Endodermal cell (in vitro differentiated cells): ENCODE results near the gene PIP5K1B. TPM values are rescaled to one million over a fixed set of nuclear protein-coding genes. Genes with fewer than 3 reads are reported as not detected.

Experiments
- DNase-seq: peaks from one replicate; pipeline ENCODE4 v3.0.0-alpha.2; 2017
- H3K27ac ChIP-seq: 2 replicates; pipeline ENCODE4 v1.5.1; 2013; ENCODE audit warnings: mild to moderate bottlenecking, low read depth, low read length, moderate library complexity
- H3K27me3 ChIP-seq: 2 replicates; pipeline ENCODE4 v1.6.1; 2013; ENCODE audit warnings: mild to moderate bottlenecking, low read length, moderate library complexity; ENCODE audit not compliant: insufficient read depth, control insufficient read depth, poor library complexity, severe bottlenecking
- H3K36me3 ChIP-seq: 2 replicates; pipeline ENCODE4 v1.7.0; 2013; ENCODE audit warnings: mild to moderate bottlenecking, low read length, moderate library complexity; ENCODE audit not compliant: control insufficient read depth, insufficient read depth
- H3K4me1 ChIP-seq: one replicate; pipeline ENCODE4 v1.7.0; 2013; ENCODE audit warnings: low read length; ENCODE audit not compliant: control insufficient read depth, insufficient read depth
- H3K4me3 ChIP-seq: 2 replicates; pipeline ENCODE4 v1.5.1; 2013; ENCODE audit warnings: mild to moderate bottlenecking, low read length, moderate library complexity
- H3K9ac ChIP-seq: 2 replicates; pipeline ENCODE4 v1.6.1; 2013; ENCODE audit warnings: mild to moderate bottlenecking, low read length, moderate library complexity; ENCODE audit not compliant: poor library complexity, severe bottlenecking; ENCODE audit errors: extremely low read depth
- H3K9me3 ChIP-seq: 2 replicates; pipeline ENCODE4 v1.6.1; 2013; ENCODE audit warnings: mild to moderate bottlenecking, low read length, moderate library complexity; ENCODE audit not compliant: control insufficient read depth
- H3K27ac Mint-ChIP-seq: 2 replicates; pipeline ENCODE4 v1.8.0; 2020; ENCODE audit warnings: mixed read lengths
- H3K27me3 Mint-ChIP-seq: 2 replicates; pipeline ENCODE4 v1.8.0; 2021; ENCODE audit warnings: mild to moderate bottlenecking, mixed read lengths; ENCODE audit not compliant: insufficient read depth
- H3K36me3 Mint-ChIP-seq: 2 replicates; pipeline ENCODE4 v1.8.0; 2020; ENCODE audit warnings: low read depth, mixed read lengths
- H3K4me1 Mint-ChIP-seq: 2 replicates; pipeline ENCODE4 v1.8.0; 2020; ENCODE audit warnings: mixed read lengths
- H3K4me3 Mint-ChIP-seq: 2 replicates; pipeline ENCODE4 v1.8.0; 2020; ENCODE audit warnings: mild to moderate bottlenecking, moderate library complexity, mixed read lengths
- H3K9me3 Mint-ChIP-seq: 2 replicates; pipeline ENCODE4 v1.8.0; 2020; ENCODE audit warnings: mild to moderate bottlenecking, mixed read lengths
- CTCF ChIP-seq: fragments of 200-600 bp; sonication (generic); conservative IDR thresholded peaks from 2 replicates; pipeline ENCODE4 v1.5.0; 2021; ENCODE audit warnings: antibody characterized with exemption, mild to moderate bottlenecking
- WGBS, 2 experiments: methylation state at CpG; one replicate each; pipeline versions ENCODE4 v1.1.5 to v1.1.7; 2013; ENCODE audit warnings: missing lambda C conversion rate in 2 of 2, mixed read lengths in 1 of 2; ENCODE audit not compliant: insufficient coverage in 1 of 2, insufficient read length in 1 of 2; 5-methylcytosine and 5-hydroxymethylcytosine counted together
- total RNA-seq, 2 donors: library from RNA; stranded (reverse); fragmentation: NEBNext Ultra II Directional in 1 of 2; extraction: Animal tissue kit (Norgen Biotek cat#: 25700) in 1 of 2; gene quantifications; 2 replicates in 1 of 2; 3 replicates in 1 of 2; pipeline ENCODE4 v1.2.1, GENCODE V29; 2021

The PIP5K1B gene
- total RNA-seq, 2 donors from 2014 or later, result 8.5 to 10.2 TPM

- H3K27me3 ChIP-seq, result no peaks in the 10 kb centered on the region
- H3K36me3 ChIP-seq, result peaks cover 15% of the 10 kb centered on the region
- Mint-ChIP-seq H3K27ac (no peak overlapping the region), H3K9me3 (no peaks in the 10 kb centered on the region), H3K4me1 (peaks cover 28% of the 10 kb centered on the region), H3K36me3 (no peaks in the 10 kb centered on the region), H3K4me3 (no peak overlapping the region), H3K27me3 (no peaks in the 10 kb centered on the region)
- H3K4me3 ChIP-seq, result no peak overlapping the region
- no peak for DNase-seq
- WGBS, 2 experiments, result 60 to 94% methylated on average over 1 to 2 of the region's 2 CpGs
- peaks cover 11% of the 10 kb centered on the region for H3K4me1 ChIP-seq
- H3K9ac ChIP-seq, result no peak overlapping the region
- no peak for TF ChIP-seq CTCF
- H3K9me3 ChIP-seq, result no peaks in the 10 kb centered on the region
- H3K27ac ChIP-seq, result no peak overlapping the region
These were observed 37.3 kb downstream of the PIP5K1B start for GRCh38 chr9:68742333-68742730.

DNA sequence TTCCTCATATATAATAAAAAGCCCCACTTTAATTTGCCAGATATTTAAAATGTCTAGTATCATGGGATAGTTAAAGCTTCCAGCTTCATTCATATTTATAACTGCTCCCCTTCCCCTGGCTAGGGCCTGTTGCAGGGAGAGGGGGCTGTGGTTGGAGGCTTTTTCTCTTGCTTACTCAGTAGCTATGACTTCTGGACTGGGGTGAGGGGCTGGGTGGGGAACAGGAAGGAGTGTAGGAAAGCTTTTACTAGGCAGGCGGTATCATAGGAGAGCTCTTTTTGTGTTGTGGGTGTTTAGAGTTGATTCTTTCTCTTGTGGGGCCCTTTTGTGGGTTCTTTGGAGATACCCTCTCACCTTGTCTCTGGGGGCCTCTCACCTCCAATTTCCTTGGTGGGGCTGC lies 39.4 kb downstream of the PIP5K1B start:
- H3K27ac ChIP-seq, result no peak overlapping the region
- WGBS, 2 experiments, result 100% methylated on average over 1 of the region's 1 CpG; no CpG with 5 or more reads in 1 of the 2 experiments
- no peak for TF ChIP-seq CTCF
- no peaks in the 10 kb centered on the region for H3K9me3 ChIP-seq
- peaks cover 24% of the 10 kb centered on the region for H3K4me1 Mint-ChIP-seq
- no peak overlapping the region for H3K9ac ChIP-seq
- peaks cover 15% of the 10 kb centered on the region for H3K36me3 ChIP-seq
- H3K27me3 Mint-ChIP-seq, result no peaks in the 10 kb centered on the region
- DNase-seq, result no peak
- H3K4me3 ChIP-seq, result no peak overlapping the region
- no peak overlapping the region for H3K27ac Mint-ChIP-seq
- no peaks in the 10 kb centered on the region for H3K9me3 Mint-ChIP-seq
- H3K4me1 ChIP-seq, result peaks cover 10% of the 10 kb centered on the region
- no peaks in the 10 kb centered on the region for H3K27me3 ChIP-seq
- no peaks in the 10 kb centered on the region for H3K36me3 Mint-ChIP-seq
- H3K4me3 Mint-ChIP-seq, result no peak overlapping the region

GRCh38 chr9:68746525-68746924 lies 41.5 kb downstream of the PIP5K1B start:
- Histone ChIP-seq H3K27me3 (no peaks in the 10 kb centered on the region), H3K36me3 (peaks cover 15% of the 10 kb centered on the region), H3K4me3 (no peak overlapping the region), H3K4me1 (peaks cover 4% of the 10 kb centered on the region), H3K9me3 (no peaks in the 10 kb centered on the region), H3K27ac (no peak overlapping the region), H3K9ac (no peak overlapping the region)
- no peak for DNase-seq
- Mint-ChIP-seq H3K9me3 (no peaks in the 10 kb centered on the region), H3K4me1 (peaks cover 19% of the 10 kb centered on the region), H3K27ac (no peak overlapping the region), H3K27me3 (no peaks in the 10 kb centered on the region), H3K36me3 (no peaks in the 10 kb centered on the region), H3K4me3 (no peak overlapping the region)
- TF ChIP-seq CTCF, result no peak
- WGBS, 2 experiments, result 96 to 100% methylated on average over 2 of the region's 2 CpGs
